Mesendoderm (in vitro differentiated cells): ENCODE results near the gene KLK15. TPM values are rescaled to one million over a fixed set of nuclear protein-coding genes. Genes with fewer than 3 reads are reported as not detected.

Experiments used
- DNase-seq: peaks from one replicate; pipeline ENCODE4 v3.0.0; 2013
- H2AK5ac ChIP-seq: 2 replicates; pipeline ENCODE4 v1.6.1; 2013; ENCODE audit warnings: low read length, inconsistent platforms
- H2BK120ac ChIP-seq: 2 replicates; pipeline ENCODE4 v1.6.1; 2013; ENCODE audit warnings: low read depth, mild to moderate bottlenecking, low read length, moderate library complexity, mixed read lengths
- H2BK15ac ChIP-seq: replicated peaks from 2 replicates; pipeline ENCODE4 v1.6.1; 2013; ENCODE audit warnings: low read depth, mild to moderate bottlenecking, moderate library complexity
- H2BK5ac ChIP-seq: 2 replicates; pipeline ENCODE4 v1.6.1; 2013; ENCODE audit warnings: low read length, inconsistent platforms
- H3K18ac ChIP-seq: 2 replicates; pipeline ENCODE4 v1.6.1; 2013; ENCODE audit warnings: mild to moderate bottlenecking, low read length, mixed read lengths
- H3K23ac ChIP-seq: one replicate; pipeline ENCODE4 v1.6.1; 2013; ENCODE audit warnings: low read length
- H3K27ac ChIP-seq: 2 replicates; pipeline ENCODE4 v1.5.1; 2013; ENCODE audit warnings: low read depth, mild to moderate bottlenecking, inconsistent platforms, low read length, moderate library complexity
- H3K27me3 ChIP-seq: 2 replicates; pipeline ENCODE4 v1.6.1; 2013; ENCODE audit warnings: low read length, control low read depth, mild to moderate bottlenecking, inconsistent platforms; ENCODE audit not compliant: insufficient read depth, poor library complexity
- H3K36me3 ChIP-seq: 2 replicates; pipeline ENCODE4 v1.6.1; 2013; ENCODE audit warnings: low read length, inconsistent platforms; ENCODE audit not compliant: control insufficient read depth, insufficient read depth
- H3K4ac ChIP-seq: one replicate; pipeline ENCODE4 v1.6.1; 2013; ENCODE audit warnings: low read depth, mild to moderate bottlenecking, low read length, moderate library complexity
- H3K4me1 ChIP-seq: 2 replicates; pipeline ENCODE4 v1.6.1; 2013; ENCODE audit warnings: low read depth, low read length, inconsistent platforms; ENCODE audit not compliant: control insufficient read depth
- H3K4me2 ChIP-seq: 2 replicates; pipeline ENCODE4 v1.6.1; 2013; ENCODE audit warnings: low read length
- H3K4me3 ChIP-seq: 2 replicates; pipeline ENCODE4 v1.5.1; 2013; ENCODE audit warnings: mild to moderate bottlenecking, low read length
- H3K56ac ChIP-seq: one replicate; pipeline ENCODE4 v1.6.1; 2013; ENCODE audit warnings: low read length
- H3K79me1 ChIP-seq: 2 replicates; pipeline ENCODE4 v1.6.1; 2013; ENCODE audit warnings: low read length, inconsistent platforms
- H3K79me2 ChIP-seq: 2 replicates; pipeline ENCODE4 v1.6.1; 2013; ENCODE audit warnings: mild to moderate bottlenecking, low read length; ENCODE audit not compliant: control insufficient read depth, insufficient read depth
- H3K9ac ChIP-seq: 2 replicates; pipeline ENCODE4 v1.6.1; 2013; ENCODE audit warnings: low read length, inconsistent platforms
- H4K5ac ChIP-seq: one replicate; pipeline ENCODE4 v1.6.1; 2013; ENCODE audit warnings: low read length
- H4K8ac ChIP-seq: one replicate; pipeline ENCODE4 v1.6.1; 2013; ENCODE audit warnings: low read depth, mild to moderate bottlenecking, control low read depth, low read length, moderate library complexity
- WGBS: extraction: QIAGEN DNeasy Blood & Tissue Kit; methylation state at CpG from one replicate; pipeline ENCODE4 v1.1.7; 2013; ENCODE audit warnings: low lambda C conversion rate, missing lambda C conversion rate; ENCODE audit not compliant: insufficient coverage; ENCODE audit errors: extremely low coverage; 5-methylcytosine and 5-hydroxymethylcytosine counted together
- polyA plus RNA-seq, 2 experiments: library from polyadenylated mRNA; stranded (reverse); fragments of 200-250 nt; gene quantifications; one replicate each; pipeline ENCODE4 v1.2.3, GENCODE V29; 2013

The KLK15 gene, protein sequence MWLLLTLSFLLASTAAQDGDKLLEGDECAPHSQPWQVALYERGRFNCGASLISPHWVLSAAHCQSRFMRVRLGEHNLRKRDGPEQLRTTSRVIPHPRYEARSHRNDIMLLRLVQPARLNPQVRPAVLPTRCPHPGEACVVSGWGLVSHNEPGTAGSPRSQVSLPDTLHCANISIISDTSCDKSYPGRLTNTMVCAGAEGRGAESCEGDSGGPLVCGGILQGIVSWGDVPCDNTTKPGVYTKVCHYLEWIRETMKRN
- polyA plus RNA-seq (2013, experiment 1 of 2), result not detected
- polyA plus RNA-seq (2013, experiment 2 of 2), result not detected

DNA sequence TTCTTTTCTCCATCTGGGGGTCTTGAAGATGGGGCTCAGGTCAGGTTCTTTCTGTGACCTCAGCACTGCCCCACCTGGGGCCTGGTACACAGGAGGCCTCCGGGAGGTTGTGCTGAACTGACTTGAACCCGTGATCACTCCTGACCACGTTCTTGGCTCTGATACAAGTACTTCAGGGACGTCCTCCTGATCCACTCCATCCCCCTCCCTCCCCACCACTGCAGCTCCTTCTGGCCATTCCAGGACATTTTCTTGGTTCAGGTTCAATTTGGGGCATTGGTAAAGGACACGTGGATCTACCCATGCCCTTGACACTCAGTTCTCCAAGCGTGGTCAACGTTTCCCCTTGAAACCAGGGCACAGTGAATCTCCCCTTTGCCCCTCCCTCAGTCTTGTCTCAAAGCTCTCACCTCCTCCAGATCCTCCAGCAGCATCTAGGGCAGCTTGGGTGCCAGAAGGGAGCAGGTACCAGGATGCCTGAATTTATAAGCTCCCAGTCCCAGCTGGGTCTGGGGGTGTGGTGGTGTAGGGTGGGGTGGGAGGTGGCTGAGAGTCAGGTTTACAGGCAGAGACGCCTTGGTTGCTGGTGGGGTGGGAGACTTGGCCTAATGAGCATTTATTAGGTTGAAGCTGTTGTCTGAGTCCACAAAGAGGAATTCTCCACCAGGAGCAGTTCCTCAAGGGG, at the start of gene KLK15:
Gene KLK15 (minus strand): TSS at position 458 of the 685 bp plus-strand sequence. CDS start 2,082 bp downstream, outside the sequence.
- H3K79me2 ChIP-seq, result no peaks in the 10 kb centered on the region
- DNase-seq, result no peak
- no peak within 1 kb of the TSS for H2BK5ac ChIP-seq
- H3K27ac ChIP-seq, result no peak within 1 kb of the TSS
- no peak within 1 kb of the TSS for H3K9ac ChIP-seq
- no CpG with 5 or more reads among the region's 8 CpGs for WGBS
- no peak within 1 kb of the TSS for H3K23ac ChIP-seq
- H3K56ac ChIP-seq, result no peak within 1 kb of the TSS
- H2BK15ac ChIP-seq, result no peak within 1 kb of the TSS
- no peaks in the 10 kb centered on the region for H3K36me3 ChIP-seq
- no peak within 1 kb of the TSS for H2BK120ac ChIP-seq
- no peaks in the 10 kb centered on the region for H3K4me1 ChIP-seq
- H3K18ac ChIP-seq, result no peak within 1 kb of the TSS
- no peak within 1 kb of the TSS for H2AK5ac ChIP-seq
- H3K79me1 ChIP-seq, result no peaks in the 10 kb centered on the region
- peaks cover 2% of the 10 kb centered on the region for H3K27me3 ChIP-seq
- no peak within 1 kb of the TSS for H3K4ac ChIP-seq
- H4K5ac ChIP-seq, result no peak within 1 kb of the TSS
- no peak within 1 kb of the TSS for H3K4me3 ChIP-seq
- no peak within 1 kb of the TSS for H3K4me2 ChIP-seq
- no peak within 1 kb of the TSS for H4K8ac ChIP-seq

DNA sequence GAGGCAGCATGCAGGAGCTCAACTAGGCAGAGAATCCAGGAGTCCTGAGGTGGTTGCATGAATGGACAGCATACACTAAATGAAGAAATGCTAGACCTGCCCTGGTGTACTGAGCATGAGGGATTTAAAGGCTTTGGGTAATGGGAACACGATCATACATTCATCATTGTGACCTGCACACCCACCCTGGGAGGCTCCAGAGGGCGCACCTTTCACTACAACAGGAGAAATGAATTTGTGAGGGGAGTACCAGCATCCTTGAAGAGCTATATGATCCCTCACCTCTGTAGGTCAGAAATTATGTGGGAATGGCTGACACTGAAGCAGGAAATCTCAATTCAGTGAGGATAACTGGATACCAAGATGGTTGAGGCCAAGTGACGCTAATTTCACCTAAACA, 48.8 kb upstream of the KLK15 start:
- Histone ChIP-seq H3K27me3 (no peaks in the 10 kb centered on the region), H3K4me2 (no peak overlapping the region), H3K18ac (no peak overlapping the region), H4K5ac (no peak overlapping the region), H3K79me2 (no peaks in the 10 kb centered on the region), H3K9ac (no peak overlapping the region), H2BK15ac (no peak overlapping the region), H3K36me3 (no peaks in the 10 kb centered on the region), H3K79me1 (no peaks in the 10 kb centered on the region), H3K27ac (no peak overlapping the region), H3K56ac (no peak overlapping the region), H4K8ac (no peak overlapping the region), H2BK120ac (no peak overlapping the region), H2AK5ac (no peak overlapping the region), H3K4me1 (no peaks in the 10 kb centered on the region), H2BK5ac (no peak overlapping the region), H3K4ac (no peak overlapping the region), H3K4me3 (no peak overlapping the region), H3K23ac (no peak overlapping the region)
- WGBS, result no CpG with 5 or more reads among the region's 3 CpGs
- DNase-seq, result no peak

DNA sequence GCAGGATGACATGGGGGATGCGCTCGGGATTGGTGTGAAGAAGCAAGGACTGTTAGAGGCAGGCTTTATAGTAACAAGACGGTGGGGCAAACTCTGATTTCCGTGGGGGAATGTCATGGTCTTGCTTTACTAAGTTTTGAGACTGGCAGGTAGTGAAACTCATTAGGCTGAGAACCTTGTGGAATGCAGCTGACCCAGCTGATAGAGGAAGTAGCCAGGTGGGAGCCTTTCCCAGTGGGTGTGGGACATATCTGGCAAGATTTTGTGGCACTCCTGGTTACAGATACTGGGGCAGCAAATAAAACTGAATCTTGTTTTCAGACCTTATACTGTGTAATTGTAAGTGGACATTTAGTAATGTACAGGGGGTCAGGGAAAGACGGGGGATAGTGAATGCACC, 46.9 kb upstream of the KLK15 start:
- H2AK5ac ChIP-seq, result no peak overlapping the region
- H3K36me3 ChIP-seq, result no peaks in the 10 kb centered on the region
- no peaks in the 10 kb centered on the region for H3K79me1 ChIP-seq
- no peak overlapping the region for H2BK120ac ChIP-seq
- H3K4ac ChIP-seq, result no peak overlapping the region
- H3K27me3 ChIP-seq, result no peaks in the 10 kb centered on the region
- DNase-seq, result no peak
- H3K79me2 ChIP-seq, result no peaks in the 10 kb centered on the region
- no peak overlapping the region for H3K18ac ChIP-seq
- no peak overlapping the region for H2BK15ac ChIP-seq
- H3K4me3 ChIP-seq, result no peak overlapping the region
- H3K9ac ChIP-seq, result no peak overlapping the region
- no peak overlapping the region for H3K27ac ChIP-seq
- no peak overlapping the region for H4K8ac ChIP-seq
- H2BK5ac ChIP-seq, result no peak overlapping the region
- no peak overlapping the region for H3K4me2 ChIP-seq
- no peak overlapping the region for H4K5ac ChIP-seq
- no peaks in the 10 kb centered on the region for H3K4me1 ChIP-seq
- no peak overlapping the region for H3K56ac ChIP-seq
- H3K23ac ChIP-seq, result no peak overlapping the region
- WGBS, result no CpG with 5 or more reads among the region's 5 CpGs

DNA sequence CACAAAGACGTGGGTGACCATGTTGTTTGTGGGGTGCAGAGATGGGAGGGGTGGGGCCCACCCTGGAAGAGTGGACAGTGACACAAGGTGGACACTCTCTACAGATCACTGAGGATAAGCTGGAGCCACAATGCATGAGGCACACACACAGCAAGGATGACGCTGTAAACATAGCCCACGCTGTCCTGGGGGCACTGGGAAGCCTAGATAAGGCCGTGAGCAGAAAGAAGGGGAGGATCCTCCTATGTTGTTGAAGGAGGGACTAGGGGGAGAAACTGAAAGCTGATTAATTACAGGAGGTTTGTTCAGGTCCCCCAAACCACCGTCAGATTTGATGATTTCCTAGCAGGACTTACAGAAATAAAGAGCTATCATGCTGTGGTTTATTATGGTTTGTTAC, 45.5 kb upstream of the KLK15 start:
- no peak overlapping the region for H3K27ac ChIP-seq
- WGBS, result no CpG with 5 or more reads among the region's 5 CpGs
- no peaks in the 10 kb centered on the region for H3K4me1 ChIP-seq
- H3K4me3 ChIP-seq, result no peak overlapping the region
- H3K4ac ChIP-seq, result no peak overlapping the region
- no peak overlapping the region for H2BK5ac ChIP-seq
- no peaks in the 10 kb centered on the region for H3K79me1 ChIP-seq
- H3K4me2 ChIP-seq, result no peak overlapping the region
- H4K5ac ChIP-seq, result no peak overlapping the region
- no peak overlapping the region for H2BK15ac ChIP-seq
- H2BK120ac ChIP-seq, result no peak overlapping the region
- H3K18ac ChIP-seq, result no peak overlapping the region
- no peak for DNase-seq
- H3K56ac ChIP-seq, result no peak overlapping the region
- H3K23ac ChIP-seq, result no peak overlapping the region
- H3K36me3 ChIP-seq, result no peaks in the 10 kb centered on the region
- H4K8ac ChIP-seq, result no peak overlapping the region
- H3K9ac ChIP-seq, result no peak overlapping the region
- H3K79me2 ChIP-seq, result no peaks in the 10 kb centered on the region
- no peaks in the 10 kb centered on the region for H3K27me3 ChIP-seq
- H2AK5ac ChIP-seq, result no peak overlapping the region

DNA sequence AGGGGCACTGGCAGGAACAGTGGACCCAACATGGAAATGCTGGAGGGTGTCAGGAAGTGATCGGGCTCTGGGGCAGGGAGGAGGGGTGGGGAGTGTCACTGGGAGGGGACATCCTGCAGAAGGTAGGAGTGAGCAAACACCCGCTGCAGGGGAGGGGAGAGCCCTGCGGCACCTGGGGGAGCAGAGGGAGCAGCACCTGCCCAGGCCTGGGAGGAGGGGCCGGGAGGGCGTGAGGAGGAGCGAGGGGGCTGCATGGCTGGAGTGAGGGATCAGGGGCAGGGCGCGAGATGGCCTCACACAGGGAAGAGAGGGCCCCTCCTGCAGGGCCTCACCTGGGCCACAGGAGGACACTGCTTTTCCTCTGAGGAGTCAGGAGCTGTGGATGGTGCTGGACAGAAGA, 44.0 kb upstream of the KLK15 start:
- H3K79me1 ChIP-seq, result no peaks in the 10 kb centered on the region
- H3K79me2 ChIP-seq, result no peaks in the 10 kb centered on the region
- H3K4me3 ChIP-seq, result no peak overlapping the region
- H2BK15ac ChIP-seq, result no peak overlapping the region
- H2BK5ac ChIP-seq, result no peak overlapping the region
- no peak overlapping the region for H3K27ac ChIP-seq
- H2BK120ac ChIP-seq, result no peak overlapping the region
- no peak overlapping the region for H2AK5ac ChIP-seq
- no peak overlapping the region for H3K23ac ChIP-seq
- no peak overlapping the region for H4K8ac ChIP-seq
- H4K5ac ChIP-seq, result no peak overlapping the region
- H3K4ac ChIP-seq, result no peak overlapping the region
- no peak for DNase-seq
- H3K27me3 ChIP-seq, result no peaks in the 10 kb centered on the region
- no peak overlapping the region for H3K9ac ChIP-seq
- H3K56ac ChIP-seq, result no peak overlapping the region
- no peaks in the 10 kb centered on the region for H3K36me3 ChIP-seq
- H3K18ac ChIP-seq, result no peak overlapping the region
- no peak overlapping the region for H3K4me2 ChIP-seq
- no peaks in the 10 kb centered on the region for H3K4me1 ChIP-seq
- no CpG with 5 or more reads among the region's 8 CpGs for WGBS
